Endothelial cell of umbilical vein (primary cell): ENCODE data around the gene PLEKHS1.

Experiments
- EZH2 ChIP-seq: IDR thresholded peaks from 2 replicates; pipeline ENCODE4 v1.6.1; 2012; ENCODE audit warnings: borderline replicate concordance, low read depth, mild to moderate bottlenecking, moderate library complexity, low read length, inconsistent platforms; ENCODE audit not compliant: severe bottlenecking
- POLR2A ChIP-seq: IDR thresholded peaks from 2 replicates; pipeline ENCODE4 v1.6.1; 2012; ENCODE audit warnings: low read depth, mild to moderate bottlenecking, control low read depth, low read length
- TF ChIP-seq, protein P1 (sequence below), 2 donors: IDR thresholded peaks; 1 replicate in 1 of 2; 2 replicates in 1 of 2; pipeline ENCODE4 v1.5.1; 2011; ENCODE audit warnings: low read length in 2 of 2, mild to moderate bottlenecking in 2 of 2, moderate library complexity in 2 of 2, control low read depth in 1 of 2, inconsistent platforms in 1 of 2, low read depth in 1 of 2; ENCODE audit not compliant: insufficient read depth in 1 of 2; ENCODE audit errors: extremely low read depth in 1 of 2

DNA sequence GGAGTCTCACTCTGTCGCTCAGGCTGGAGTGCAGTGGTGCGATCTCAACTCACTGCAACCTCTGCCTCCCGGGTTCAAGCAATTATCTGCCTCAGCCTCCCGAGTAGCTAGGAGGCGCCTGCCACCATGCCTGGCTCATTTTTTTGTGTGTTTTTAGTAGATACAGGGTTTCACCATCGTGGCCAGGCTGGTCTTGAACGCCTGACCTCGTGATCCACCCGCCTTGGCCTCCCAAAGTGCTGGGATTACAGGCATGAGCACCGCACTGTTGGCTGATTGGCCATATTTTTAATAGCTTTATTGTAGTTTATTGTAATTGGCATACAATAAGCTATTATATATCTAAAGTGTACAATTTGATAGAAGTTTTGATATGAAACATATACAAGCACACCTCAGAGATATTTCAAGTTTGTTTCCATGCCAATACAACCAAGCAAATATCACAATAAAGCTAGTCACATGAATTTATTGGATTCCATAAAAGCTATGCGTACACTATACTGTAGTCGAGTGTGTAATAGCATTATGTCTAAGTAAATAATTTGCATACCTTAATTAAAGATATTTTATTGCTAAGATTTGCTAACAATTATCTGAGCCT, 5.6 kb downstream of the PLEKHS1 start:
- TF ChIP-seq, protein P1, sequence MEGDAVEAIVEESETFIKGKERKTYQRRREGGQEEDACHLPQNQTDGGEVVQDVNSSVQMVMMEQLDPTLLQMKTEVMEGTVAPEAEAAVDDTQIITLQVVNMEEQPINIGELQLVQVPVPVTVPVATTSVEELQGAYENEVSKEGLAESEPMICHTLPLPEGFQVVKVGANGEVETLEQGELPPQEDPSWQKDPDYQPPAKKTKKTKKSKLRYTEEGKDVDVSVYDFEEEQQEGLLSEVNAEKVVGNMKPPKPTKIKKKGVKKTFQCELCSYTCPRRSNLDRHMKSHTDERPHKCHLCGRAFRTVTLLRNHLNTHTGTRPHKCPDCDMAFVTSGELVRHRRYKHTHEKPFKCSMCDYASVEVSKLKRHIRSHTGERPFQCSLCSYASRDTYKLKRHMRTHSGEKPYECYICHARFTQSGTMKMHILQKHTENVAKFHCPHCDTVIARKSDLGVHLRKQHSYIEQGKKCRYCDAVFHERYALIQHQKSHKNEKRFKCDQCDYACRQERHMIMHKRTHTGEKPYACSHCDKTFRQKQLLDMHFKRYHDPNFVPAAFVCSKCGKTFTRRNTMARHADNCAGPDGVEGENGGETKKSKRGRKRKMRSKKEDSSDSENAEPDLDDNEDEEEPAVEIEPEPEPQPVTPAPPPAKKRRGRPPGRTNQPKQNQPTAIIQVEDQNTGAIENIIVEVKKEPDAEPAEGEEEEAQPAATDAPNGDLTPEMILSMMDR (IDR thresholded peaks at IDR 0.05; ENCODE audit: extremely low read depth in 1 of 2, insufficient read depth in 1 of 2, low read depth in 1 of 2, low read length in 2 of 2): no peak
- TF ChIP-seq EZH2 (no peak), POLR2A (no peak)
